Smooth muscle cell of the umbilical artery (primary cell): ENCODE results near the gene OR2V2. TPM values are rescaled to one million over a fixed set of nuclear protein-coding genes. Genes with fewer than 3 reads are reported as not detected.

Experiments
- total RNA-seq: library from RNA; depleted of rRNA; stranded (reverse); fragments of >200 nt; gene quantifications from 2 replicates; pipeline ENCODE4 v1.2.3, GENCODE V29; 2014

Gene OR2V2, protein sequence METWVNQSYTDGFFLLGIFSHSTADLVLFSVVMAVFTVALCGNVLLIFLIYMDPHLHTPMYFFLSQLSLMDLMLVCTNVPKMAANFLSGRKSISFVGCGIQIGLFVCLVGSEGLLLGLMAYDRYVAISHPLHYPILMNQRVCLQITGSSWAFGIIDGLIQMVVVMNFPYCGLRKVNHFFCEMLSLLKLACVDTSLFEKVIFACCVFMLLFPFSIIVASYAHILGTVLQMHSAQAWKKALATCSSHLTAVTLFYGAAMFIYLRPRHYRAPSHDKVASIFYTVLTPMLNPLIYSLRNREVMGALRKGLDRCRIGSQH
- not detected in 2 replicates for total RNA-seq

GRCh38 chr5:181146927-181147636, at the start of gene OR2V2:
Gene OR2V2, plus strand, starts transcription at chr5:181147586. Its CDS starts 7,357 bp downstream, at chr5:181154943.

DNA sequence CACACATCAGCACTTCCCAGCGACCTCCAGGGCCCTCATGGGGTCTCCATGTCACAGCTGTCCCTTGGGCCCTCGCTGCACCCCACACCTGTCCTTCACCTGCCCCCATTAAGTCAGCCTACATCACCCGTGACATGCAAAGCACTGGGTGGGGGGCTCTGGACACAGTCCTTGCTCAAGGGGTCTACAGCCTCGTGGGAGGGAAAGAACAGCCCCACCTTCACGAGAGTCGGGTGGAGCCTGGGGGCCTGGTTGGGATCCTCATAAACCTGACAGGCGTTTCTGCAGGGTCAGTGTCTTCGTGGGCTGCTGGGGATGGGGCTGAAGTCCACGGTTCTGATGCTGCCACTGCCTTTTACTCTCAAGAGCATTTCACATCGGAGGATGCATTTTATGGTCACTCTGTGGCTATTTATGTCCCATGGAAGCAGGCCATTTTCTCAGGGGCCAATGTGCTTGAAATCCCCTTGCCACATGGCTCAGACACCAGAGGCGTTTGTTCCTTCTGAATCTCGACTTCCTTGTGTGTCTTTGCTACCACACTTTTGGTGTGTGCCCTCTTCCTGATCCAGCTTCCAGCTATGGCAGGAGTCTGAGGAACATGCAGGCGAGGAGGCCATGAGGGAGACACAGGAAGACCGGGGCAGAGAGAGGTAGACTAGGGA, 16.4 kb upstream of the OR2V2 start, which contains the start of gene OR2V1:
TSS of gene OR2V1 (minus strand) at position 338 of the 665 bp plus-strand sequence. CDS start 5,865 bp downstream, outside the sequence.

DNA sequence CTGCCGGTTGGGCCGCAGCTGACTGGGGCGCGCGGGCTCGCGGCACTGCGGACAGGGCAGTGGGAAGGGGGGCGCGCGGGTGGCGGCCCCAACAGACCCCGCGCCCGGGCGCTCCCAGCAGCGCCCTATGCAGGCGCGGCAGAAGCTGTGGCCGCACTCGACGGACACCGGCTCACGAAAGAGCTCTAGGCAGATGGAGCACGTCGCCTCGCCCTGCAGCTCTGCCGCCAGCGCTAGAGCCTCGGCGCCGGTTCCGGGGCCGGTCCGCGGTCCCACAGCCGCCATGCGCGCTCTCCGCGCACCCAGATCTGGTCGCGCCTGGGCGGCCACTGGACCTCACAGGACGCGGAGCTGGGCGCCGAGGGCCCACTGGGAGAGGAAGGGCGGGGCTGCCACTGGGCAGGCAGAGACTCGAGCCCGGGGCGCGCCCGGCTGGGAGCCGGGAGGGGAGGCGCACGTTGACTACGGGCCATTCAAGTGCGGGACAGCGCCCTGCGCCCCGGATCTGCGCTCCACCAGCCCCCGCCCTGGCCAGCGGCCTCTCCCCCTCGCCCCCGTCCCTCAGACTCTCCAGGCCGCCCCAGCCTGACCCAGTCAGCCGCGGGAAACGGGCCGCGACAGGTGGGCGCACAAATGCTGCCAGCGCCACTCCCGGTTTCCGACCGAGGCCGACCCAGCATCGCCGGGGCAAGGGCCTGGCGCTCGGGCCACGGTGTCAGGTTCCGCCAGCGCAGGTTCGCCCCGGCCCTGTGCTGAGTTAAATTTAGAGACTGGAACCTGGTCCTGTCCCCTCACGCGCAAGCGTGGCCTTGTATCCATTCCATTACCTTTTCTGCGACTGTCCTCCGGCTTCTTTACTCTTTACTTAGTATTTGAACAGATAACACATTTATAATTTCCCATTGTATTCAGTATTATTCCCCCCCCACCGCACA, 57.7 kb downstream of the OR2V2 start, which contains the start of gene TRIM7:
TSS of gene TRIM7 (minus strand) at position 371 of the 935 bp plus-strand sequence. CDS start at position 285, 86 bp downstream.

Other genes starting within 250 kb of the OR2V2 start
- gene BTNL8, start 248.4 kb upstream of the OR2V2 start, total RNA-seq, result not detected in 2 replicates
- not detected in 2 replicates for gene BTNL3, start 158.7 kb upstream of the OR2V2 start, total RNA-seq
- not detected in 2 replicates for gene BTNL9, start 107.3 kb upstream of the OR2V2 start, total RNA-seq
- gene OR2V1, start 16.4 kb upstream of the OR2V2 start, total RNA-seq, result not detected in 2 replicates
- 0.30 and 0.69 TPM in 2 replicates for gene TRIM7, start 57.6 kb downstream of the OR2V2 start, total RNA-seq
- gene TRIM41, start 75.7 kb downstream of the OR2V2 start, total RNA-seq, result 11.9 and 12.9 TPM in 2 replicates
- 2,845 and 3,221 TPM in 2 replicates for gene RACK1, start 96.3 kb downstream of the OR2V2 start, total RNA-seq
- gene TRIM52, start 113.6 kb downstream of the OR2V2 start, total RNA-seq, result 7.4 and 12.1 TPM in 2 replicates
- not detected in 2 replicates for gene OR4F3, start 219.7 kb downstream of the OR2V2 start, total RNA-seq